ENCODE data around the gene TCEAL7. TPM values are rescaled to one million over a fixed set of nuclear protein-coding genes. Genes with fewer than 3 reads are reported as not detected.
A peak's percentile ranks its signal among the peaks of the same experiment; 100 is the strongest.

The TCEAL7 gene
- total RNA-seq, 1 donor from 2014 or later: 23.7 TPM

DNA sequence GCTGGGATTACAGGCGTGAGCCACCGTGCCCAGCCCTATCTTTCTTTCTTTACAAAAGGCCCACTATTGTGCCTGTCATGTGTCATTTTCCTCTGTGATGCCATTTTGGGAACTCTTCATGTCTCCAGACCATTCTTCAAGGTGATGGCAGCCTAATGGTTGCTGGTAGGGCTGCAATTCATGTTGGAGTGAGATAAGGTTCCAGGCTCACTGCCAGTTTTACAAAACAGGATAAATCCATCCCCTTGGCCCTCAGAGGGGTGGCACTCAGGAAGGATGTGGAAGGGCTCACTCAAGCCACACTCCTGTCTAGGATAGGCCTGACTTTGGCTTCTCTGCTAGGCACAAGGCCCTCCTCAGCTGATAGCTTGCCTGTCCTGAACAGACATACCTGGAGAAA is 30.1 kb downstream of the TCEAL7 start:
- Mint-ChIP-seq H3K4me1 (ENCODE audit: unreplicated experiment) (peaks cover 15% of the 10 kb centered on the region), H3K9me3 (ENCODE audit: unreplicated experiment) (no peaks in the 10 kb centered on the region), H3K36me3 (ENCODE audit: low read depth, unreplicated experiment) (peaks cover 5% of the 10 kb centered on the region), H3K27ac (ENCODE audit: unreplicated experiment) (no peak overlapping the region), H3K4me3 (ENCODE audit: unreplicated experiment) (peak overlapping the region; percentile 25), H3K27me3 (ENCODE audit: unreplicated experiment) (peaks cover 6% of the 10 kb centered on the region)
- DNase-seq (ENCODE audit: low spot score): no peak
- TF ChIP-seq CTCF (IDR thresholded peaks at IDR 0.05; ENCODE audit: unreplicated experiment): no peak

- DNase-seq (ENCODE audit: low spot score): no peak
- H3K27ac Mint-ChIP-seq (ENCODE audit: unreplicated experiment): no peak overlapping the region
- H3K27me3 Mint-ChIP-seq (ENCODE audit: unreplicated experiment): peaks cover 3% of the 10 kb centered on the region
- H3K4me3 Mint-ChIP-seq (ENCODE audit: unreplicated experiment): no peak overlapping the region
- H3K4me1 Mint-ChIP-seq (ENCODE audit: unreplicated experiment): peaks cover 12% of the 10 kb centered on the region
- H3K9me3 Mint-ChIP-seq (ENCODE audit: unreplicated experiment): no peaks in the 10 kb centered on the region
- no peak for TF ChIP-seq CTCF (IDR thresholded peaks at IDR 0.05; ENCODE audit: unreplicated experiment)
- H3K36me3 Mint-ChIP-seq (ENCODE audit: low read depth, unreplicated experiment): peaks cover 5% of the 10 kb centered on the region
These were observed 30.9 kb downstream of the TCEAL7 start for GRCh38 chrX:103360916-103361315.

- Mint-ChIP-seq H3K27ac (ENCODE audit: unreplicated experiment) (peak overlapping the region; percentile 30), H3K4me3 (ENCODE audit: unreplicated experiment) (no peak overlapping the region), H3K27me3 (ENCODE audit: unreplicated experiment) (peaks cover 2% of the 10 kb centered on the region), H3K9me3 (ENCODE audit: unreplicated experiment) (no peaks in the 10 kb centered on the region), H3K36me3 (ENCODE audit: low read depth, unreplicated experiment) (peaks cover 5% of the 10 kb centered on the region), H3K4me1 (ENCODE audit: unreplicated experiment) (peaks cover 10% of the 10 kb centered on the region)
- DNase-seq (ENCODE audit: low spot score): no peak
- TF ChIP-seq CTCF (IDR thresholded peaks at IDR 0.05; ENCODE audit: unreplicated experiment): no peak
These were observed 31.8 kb downstream of the TCEAL7 start for GRCh38 chrX:103361798-103362197.

DNA sequence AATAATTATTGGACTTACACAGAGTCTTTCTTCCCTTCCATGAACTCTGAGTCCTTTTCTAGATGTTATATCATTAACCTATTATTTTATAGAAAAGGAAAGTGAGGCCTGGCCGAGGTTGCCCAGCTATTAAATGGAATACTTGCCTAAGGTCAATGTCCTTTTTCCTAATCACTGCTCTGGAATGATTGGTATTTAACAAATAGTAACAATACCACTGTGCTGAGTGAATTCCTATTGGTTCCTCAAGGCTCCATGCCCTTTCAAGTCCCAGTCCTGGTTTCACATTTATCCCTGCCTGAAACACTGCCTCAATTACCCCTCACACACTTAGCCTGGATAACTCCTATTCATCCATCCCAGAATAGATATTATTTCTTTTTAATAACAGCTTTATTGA is 32.4 kb downstream of the TCEAL7 start:
- Mint-ChIP-seq H3K4me3 (ENCODE audit: unreplicated experiment) (no peak overlapping the region), H3K27ac (ENCODE audit: unreplicated experiment) (no peak overlapping the region), H3K4me1 (ENCODE audit: unreplicated experiment) (peaks cover 7% of the 10 kb centered on the region), H3K9me3 (ENCODE audit: unreplicated experiment) (no peaks in the 10 kb centered on the region), H3K27me3 (ENCODE audit: unreplicated experiment) (peaks cover 2% of the 10 kb centered on the region), H3K36me3 (ENCODE audit: low read depth, unreplicated experiment) (peaks cover 3% of the 10 kb centered on the region)
- DNase-seq (ENCODE audit: low spot score): no peak
- TF ChIP-seq CTCF (IDR thresholded peaks at IDR 0.05; ENCODE audit: unreplicated experiment): no peak

GRCh38 chrX:103363046-103363445 is 33.0 kb downstream of the TCEAL7 start:
- H3K27ac Mint-ChIP-seq (ENCODE audit: unreplicated experiment): no peak overlapping the region

More at GRCh38 chrX:103363046-103363445, 33.0 kb downstream of the TCEAL7 start:
- DNase-seq (ENCODE audit: low spot score): no peak
- no peak overlapping the region for H3K4me3 Mint-ChIP-seq (ENCODE audit: unreplicated experiment)
- no peaks in the 10 kb centered on the region for H3K36me3 Mint-ChIP-seq (ENCODE audit: low read depth, unreplicated experiment)
- H3K9me3 Mint-ChIP-seq (ENCODE audit: unreplicated experiment): no peaks in the 10 kb centered on the region
- TF ChIP-seq CTCF (IDR thresholded peaks at IDR 0.05; ENCODE audit: unreplicated experiment): no peak
- peaks cover 4% of the 10 kb centered on the region for H3K4me1 Mint-ChIP-seq (ENCODE audit: unreplicated experiment)
- H3K27me3 Mint-ChIP-seq (ENCODE audit: unreplicated experiment): peaks cover 2% of the 10 kb centered on the region
